NCI-H526 treated with DMSO at 0.1 percent for 48 hours (cell line): ENCODE measurements around the gene ACVR1B.

ENCODE experiments used
- DNase-seq: peaks from one replicate; lab custom pipeline; 2025; lab: John Stamatoyannopoulos, UW

ACVR1B gene

DNA sequence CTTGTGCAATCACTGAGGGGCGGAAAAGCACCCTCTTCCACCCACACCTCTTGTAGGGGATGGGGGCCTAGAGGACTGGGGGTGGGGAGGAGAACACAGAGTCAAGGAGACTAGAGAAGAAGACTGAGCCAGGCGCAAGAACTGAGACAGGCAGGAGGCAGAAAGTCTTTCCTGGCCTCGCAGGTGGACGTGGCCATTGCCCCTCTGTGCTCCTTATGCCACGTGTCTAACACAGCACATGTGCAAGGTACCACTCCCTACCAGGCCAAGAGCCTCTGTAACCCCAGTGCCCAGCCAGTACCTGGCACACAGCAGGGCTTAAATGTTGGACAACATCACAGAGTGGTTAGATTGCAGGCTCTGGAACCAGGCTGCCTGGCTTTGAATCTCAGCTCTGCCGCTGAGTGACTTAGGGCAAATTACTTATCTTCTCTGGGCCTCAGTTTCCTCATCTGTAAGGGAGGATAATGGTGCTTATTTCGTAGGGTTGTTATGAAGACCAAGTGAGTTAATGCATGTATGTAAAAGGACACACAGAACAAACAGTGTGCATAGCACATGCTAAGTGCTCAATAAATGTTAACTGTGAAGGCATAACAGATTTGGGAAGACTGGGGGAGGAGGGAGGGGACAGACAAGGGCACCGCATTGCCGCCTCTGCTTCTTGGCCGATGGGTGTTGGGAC, 53.9 kb downstream of the ACVR1B start:
- DNase-seq = no peak

DNA sequence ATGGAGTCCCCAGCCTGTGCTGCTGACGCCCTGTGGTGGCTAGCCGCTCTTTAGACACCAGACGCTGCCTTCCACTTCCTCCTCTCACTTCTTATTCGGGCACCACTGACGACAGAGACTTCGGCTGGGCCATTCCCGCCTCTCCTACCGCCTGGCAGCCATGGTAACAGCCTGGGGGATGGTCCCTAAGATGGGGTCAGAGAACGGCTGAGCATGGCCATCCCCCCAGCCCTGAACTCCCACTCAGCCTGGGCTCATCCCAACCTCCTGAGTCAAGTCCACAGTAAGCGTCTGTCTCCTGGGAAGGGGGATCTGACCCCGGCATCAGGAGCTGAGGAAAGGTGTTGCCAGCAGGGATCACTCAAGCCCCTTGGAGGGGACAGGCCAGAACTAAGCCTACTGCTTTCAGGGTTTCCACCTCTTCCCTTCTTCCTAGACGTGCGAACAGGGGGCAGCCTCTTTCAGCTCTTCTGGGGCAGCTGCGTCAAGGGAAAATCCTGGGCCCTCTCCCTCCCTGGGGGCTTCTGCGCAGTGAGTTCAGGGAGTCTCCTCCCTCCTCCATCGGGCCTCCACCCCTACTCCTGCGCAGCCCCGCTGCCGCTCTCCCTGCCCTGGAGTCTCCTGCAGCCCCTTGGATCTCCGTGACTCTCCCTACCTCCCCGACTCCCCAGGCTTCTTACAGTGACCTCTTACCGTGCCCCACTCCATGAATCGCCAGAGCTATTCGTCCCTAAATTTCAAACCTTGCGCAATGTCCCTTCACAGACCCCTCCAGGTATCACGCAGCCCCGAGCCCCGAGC, 54.6 kb downstream of the ACVR1B start:
- peak; percentile 67 for DNase-seq

DNA sequence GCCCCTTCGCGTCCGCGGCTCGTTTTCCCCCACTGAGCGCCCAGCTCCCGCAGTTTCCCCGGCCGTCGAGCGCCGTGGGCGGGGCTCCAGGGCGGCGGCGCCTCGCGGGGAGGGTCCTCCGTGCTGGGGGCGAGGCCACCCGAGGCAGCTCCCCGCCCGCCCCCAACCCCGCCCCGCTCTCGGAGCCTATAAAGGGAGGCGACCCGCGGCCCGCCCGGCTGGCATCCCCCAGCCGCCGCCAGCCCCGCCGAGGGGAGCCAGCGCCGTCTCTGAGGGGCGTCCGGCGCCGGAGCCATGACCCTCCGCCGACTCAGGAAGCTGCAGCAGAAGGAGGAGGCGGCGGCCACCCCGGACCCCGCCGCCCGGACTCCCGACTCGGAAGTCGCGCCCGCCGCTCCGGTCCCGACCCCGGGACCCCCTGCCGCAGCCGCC, 55.2 kb downstream of the ACVR1B start, which contains the start of gene TAMALIN:
TSS of gene TAMALIN (plus strand) at position 221 of the 432 bp plus-strand sequence. CDS start at position 295, 74 bp downstream.
- DNase-seq = peak; percentile 67

DNA sequence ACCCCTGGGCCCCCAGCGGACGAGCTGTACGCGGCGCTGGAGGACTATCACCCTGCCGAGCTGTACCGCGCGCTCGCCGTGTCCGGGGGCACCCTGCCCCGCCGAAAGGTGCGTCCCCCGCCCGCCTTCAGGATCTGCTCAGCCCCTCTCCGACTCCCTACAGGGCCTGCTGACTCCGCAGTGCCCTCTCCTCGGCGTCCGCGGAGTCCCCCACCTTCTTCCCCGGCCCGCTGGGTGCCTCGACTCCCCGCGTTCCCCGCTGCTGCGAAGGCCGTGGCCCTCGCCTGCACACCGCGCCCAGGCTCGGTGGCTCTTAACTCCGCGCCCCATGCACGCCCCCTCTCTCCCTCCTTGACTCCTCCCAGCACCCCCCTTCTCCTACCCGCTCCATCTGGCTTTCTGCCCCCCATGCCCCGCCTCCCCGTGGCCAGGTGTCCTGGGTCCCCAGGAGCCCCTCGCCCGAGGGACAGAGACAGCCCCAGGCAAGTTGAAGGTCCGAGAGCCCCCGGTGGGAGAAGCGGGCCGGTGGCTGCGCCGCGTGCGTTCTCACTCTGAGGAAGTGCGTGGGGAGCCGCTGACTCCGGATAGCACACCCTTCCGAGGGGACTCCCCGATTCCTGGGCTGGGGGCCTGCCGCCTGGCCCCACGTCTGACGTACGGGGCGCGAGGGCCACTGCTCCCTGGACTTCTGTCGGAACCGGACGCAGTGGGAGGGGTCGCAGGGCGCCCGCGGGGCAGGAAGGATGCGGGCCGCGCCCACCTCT, 55.8 kb downstream of the ACVR1B start:
- no peak for DNase-seq

DNA sequence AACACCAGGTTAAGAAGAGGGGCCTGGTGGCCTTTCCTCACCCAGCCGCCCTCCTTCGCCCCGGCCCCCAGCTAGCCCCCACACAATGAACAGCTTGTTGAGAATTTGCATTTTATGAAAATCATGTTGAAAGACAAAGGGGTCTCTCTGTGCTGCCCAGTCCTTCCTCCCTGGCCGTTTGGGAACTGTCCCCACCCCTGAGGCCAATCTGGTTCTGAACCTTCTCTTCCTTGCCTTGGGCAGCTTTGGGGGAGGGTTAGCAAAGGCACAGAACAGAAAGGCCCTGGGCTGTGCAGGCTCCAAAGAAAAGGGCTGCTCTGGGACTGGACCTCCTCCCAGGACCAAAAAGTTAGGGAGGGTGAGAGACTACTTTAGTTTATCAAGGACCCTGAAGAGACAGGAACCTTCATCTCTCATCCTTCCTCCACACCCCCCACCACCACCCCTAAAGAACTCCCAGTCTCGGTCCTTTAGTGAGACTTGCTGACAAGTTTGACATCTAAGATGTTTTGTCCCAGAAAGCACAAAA, 56.5 kb downstream of the ACVR1B start:
- peak; percentile 92 for DNase-seq

DNA sequence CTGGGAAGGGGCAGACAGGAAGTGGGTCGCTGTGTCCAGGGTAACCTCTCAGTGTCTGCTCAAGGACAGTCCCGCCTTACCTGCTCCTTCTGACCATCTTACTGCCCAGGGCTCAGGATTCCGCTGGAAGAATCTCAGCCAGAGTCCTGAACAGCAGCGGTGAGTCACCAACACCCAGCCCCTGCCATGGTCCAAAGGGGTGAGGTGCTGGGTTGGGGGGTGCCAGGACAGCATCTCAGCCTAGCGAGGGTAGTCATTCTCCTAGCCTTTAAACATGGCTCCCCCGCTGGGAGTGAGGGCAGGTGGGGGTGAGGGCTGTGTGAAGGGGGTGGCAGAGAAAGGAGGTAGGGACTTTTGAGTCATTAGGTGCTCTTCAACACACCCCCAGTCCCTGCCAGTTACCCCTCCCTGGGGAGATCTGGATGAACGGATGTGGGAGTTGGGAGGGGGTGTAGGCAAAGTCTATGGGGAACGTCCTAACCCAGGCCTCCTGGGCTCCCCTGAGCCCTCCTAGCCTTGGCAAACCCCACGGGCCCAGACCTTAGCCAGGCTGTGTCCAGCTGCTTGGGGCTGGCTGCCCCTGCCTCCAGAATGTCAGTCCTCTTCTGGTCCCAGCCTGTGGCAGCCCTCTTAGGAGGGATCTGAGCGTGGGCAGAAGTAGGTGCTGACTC, 57.7 kb downstream of the ACVR1B start:
- DNase-seq = no peak

DNA sequence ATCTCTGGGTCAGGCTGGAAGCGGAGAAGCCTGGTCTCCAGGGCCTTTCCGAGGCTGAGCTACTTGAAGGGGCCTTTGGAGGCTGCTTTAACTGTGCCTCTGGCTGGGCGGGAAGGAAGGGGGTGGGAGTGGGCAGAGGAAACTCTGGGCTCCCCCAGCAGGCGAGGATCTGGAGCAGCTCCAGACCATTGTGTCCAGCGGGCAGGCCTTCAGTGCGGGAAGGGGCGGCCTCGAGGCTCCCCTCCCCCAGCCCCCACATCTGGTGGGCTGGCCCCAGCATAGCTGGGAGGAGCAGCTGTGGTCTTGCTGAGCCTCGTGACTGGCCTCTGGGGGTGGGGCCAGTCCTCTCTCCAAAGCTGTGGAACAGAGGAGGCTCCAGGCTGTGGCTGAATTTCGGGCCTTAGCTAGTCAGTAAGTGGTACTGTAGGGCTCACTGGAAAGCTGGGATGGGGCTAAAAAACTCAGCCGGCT, 58.7 kb downstream of the ACVR1B start:
- DNase-seq = no peak

DNA sequence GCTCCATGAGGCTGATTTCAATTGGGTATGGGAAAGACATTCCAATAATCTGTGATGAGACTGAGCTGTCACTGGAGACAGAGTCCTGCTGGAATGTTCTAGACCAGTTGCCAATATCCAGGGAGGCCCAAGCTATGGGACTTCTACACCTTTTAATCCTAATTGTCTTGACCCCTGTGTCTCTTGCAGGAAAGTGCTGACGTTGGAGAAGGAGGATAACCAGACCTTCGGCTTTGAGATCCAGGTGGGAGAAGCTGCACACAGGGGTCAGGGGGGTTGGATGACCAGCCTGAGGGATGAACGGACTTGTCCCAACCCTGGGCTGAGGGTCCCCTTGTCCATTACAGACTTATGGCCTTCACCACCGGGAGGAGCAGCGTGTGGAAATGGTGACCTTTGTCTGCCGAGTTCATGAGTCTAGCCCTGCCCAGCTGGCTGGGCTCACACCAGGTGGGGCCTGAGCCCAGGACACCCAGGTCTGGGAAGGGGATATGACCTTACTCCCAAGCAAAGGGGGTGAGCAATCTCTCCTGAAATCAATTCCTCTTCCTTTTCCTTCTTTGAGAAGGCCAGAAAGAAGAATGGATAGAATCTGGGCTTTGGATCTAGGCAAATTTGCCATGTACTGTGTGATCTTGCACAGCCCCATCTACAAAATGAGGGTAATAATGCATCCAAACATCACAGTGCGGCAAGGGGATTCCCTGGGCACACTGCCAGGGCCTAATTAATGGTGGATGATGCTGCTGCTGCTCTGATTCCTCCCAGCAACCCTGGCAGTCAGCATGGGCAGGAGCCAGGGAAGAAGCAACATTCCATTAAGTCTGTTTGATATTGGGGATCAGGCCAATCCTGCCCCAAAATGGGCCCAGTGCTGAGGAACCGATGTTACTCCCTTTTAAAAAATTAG, 59.4 kb downstream of the ACVR1B start:
- no peak for DNase-seq

DNA sequence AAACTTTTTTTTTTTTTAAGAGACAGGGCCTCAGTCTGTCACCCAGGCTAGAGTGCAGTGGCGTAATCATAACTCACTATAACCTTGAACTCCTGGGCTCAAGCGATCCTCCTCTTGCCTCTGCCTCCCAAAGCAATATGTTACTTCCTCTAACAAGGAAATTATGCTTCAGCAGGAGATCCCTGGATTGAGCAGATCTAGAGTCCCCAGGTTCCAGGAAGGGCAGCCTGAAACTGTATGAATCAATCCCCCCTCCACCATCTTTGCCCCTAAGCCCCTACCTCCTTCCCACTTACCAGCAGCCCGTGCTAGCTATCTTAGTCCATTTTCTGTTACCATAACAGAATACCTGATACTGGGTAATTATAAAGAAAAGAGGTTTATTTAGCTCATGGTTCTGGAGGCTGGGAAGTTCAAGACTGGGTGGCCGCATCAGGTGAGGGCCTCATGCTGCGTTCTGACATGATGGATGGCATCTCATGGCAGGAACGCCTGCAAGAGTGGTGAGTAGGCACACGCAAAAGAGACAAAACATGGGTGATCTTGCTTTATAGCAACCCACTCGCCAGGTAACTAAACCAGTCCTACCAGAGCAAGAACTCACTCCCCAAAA, 60.2 kb downstream of the ACVR1B start:
- no peak for DNase-seq

DNA sequence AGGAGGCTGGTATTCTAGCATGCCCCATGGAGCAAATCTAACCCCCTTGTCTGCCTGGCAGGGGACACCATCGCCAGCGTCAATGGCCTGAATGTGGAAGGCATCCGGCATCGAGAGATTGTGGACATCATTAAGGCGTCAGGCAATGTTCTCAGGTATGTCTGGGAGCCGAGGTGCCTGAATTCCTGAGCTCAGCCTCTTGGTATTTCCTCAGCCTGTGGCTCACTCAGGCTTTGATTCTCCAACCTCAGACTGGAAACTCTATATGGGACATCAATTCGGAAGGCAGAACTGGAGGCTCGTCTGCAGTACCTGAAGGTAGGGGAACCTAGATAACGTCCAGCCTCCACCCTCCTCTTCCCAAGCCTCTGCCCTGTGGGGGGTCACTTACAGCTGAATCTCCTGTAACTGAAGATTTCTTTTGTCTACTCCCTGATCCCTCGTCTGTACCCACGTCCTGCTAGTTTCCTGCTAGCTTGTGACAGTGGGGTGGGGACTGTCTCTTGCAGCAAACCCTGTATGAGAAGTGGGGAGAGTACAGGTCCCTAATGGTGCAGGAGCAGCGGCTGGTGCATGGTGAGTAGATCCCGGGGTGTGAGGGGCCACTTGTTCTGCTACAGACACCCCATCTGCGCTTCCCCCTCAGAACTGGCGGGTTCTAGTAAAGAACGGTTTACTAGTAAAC, 62.3 kb downstream of the ACVR1B start:
- no peak for DNase-seq

DNA sequence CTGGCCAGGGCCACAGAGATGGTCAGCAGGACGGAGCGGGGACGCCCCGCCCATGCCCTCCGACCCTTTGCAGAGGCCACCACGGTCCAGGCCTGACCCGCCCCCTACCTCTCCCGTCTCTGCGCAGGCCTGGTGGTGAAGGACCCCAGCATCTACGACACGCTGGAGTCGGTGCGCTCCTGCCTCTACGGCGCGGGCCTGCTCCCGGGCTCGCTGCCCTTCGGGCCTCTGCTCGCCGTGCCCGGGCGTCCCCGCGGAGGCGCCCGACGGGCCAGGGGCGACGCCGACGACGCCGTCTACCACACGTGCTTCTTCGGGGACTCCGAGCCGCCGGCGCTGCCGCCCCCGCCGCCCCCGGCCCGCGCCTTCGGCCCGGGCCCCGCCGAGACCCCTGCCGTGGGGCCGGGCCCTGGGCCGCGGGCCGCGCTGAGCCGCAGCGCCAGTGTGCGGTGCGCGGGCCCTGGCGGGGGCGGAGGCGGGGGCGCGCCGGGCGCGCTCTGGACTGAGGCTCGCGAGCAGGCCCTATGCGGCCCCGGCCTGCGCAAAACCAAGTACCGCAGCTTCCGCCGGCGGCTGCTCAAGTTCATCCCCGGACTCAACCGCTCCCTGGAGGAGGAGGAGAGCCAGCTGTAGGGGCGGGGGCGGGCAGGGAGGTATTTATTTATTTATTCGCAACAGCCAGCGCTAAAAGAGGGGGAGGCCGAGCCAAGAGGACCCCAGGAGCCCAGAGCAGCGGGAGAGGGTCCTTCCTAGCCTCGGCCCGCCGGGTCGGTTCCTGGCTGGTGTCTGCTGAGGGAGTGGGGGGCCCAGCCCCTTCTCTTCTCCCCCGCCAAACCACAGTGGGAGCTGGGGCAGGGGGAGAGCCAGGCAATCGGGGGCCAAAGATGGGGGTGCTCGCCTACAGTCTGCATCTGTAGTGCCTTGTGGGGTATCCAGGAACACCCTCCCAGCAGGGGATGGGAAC, 63.4 kb downstream of the ACVR1B start:
- DNase-seq = peak; percentile 21

DNA sequence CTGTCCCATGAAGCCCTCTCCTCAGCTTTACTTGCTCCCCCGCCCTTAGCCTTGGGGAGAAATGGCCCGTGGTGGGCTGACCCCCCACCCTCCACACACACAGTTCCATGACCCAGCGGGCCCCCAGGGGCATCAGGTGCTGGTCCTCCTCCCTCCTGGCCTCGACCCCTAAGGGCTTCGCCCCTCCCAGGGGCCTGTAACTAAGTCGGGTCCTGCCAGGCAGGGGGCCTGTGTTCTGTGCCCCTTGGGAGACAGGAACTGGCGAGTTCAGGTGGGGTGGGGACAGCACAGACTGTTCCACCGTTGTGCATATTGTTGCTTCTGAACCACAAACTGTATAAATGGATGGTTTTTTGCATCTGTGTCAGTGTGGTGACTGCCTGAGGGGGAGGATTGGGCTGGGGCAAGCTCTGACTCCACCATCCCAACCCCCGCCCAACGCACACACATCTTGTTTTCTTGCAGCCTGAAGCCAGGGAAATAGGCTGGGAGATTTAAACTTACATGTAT, 64.1 kb downstream of the ACVR1B start:
- peak; percentile 86 for DNase-seq

DNA sequence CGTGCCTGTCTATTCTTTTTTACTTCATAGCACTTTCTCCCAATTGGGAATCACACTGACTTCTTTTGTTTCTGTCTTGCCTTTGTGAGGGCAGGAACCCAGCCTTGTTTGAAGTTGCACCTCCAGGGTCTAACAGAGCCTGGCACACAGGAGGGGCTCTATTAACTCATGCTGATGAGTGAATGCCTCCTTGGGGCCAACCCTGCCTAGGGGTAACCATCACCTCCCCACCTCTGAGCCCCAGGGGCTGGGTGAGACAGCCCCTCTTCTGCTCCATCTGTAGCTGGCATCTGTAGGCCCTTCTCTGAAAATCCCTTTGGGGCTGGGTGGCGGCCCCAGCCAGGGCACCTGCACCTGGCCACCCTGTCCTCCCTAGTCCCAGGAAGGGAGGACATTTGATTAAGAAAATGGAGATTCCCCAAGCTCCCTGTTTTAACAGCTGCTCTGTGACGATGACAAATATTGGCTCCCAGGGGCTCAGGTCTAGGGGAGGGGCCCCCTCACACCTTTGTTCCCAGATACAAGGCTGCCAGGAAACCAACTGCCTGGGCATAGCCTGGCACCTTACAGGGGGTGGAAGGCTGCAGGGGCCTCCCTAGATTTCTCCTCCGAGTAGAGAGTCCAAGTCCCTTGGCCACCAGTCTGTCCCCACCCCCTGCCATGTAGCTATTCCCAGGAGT, 67.1 kb downstream of the ACVR1B start:
- DNase-seq = peak; percentile 63

DNA sequence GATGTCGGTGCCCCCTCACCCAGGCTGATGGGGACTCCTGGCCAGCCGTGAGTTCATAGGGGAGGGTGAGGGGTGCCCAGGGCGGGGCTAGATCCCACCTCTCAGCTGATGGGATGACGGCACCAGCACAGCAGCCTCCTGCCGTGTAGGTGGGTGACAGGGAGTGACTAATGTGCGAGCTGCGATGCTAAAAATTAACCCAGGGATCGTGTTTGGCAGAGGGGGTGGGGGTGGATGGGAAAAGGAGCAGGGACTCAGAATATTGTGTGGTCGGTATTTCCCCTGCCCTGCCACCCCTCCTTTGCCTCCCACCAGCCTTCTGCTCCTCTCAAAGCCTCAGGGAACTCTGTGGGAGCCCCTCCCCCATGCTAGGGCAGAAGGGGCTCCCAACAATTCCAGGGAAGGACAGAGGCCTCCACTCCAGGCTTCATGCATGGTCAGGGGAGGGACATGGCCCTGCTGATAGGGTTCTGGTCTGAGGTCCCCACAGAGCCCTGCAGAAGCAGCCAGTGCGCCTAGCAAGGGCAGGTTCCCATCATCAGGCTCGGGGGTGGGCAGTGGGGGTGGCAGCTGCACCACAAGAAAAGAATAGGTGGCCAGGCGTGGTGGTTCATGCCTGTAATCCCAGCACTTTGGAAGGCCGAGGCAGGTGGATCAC, 67.7 kb downstream of the ACVR1B start:
- peak; percentile 55 for DNase-seq

DNA sequence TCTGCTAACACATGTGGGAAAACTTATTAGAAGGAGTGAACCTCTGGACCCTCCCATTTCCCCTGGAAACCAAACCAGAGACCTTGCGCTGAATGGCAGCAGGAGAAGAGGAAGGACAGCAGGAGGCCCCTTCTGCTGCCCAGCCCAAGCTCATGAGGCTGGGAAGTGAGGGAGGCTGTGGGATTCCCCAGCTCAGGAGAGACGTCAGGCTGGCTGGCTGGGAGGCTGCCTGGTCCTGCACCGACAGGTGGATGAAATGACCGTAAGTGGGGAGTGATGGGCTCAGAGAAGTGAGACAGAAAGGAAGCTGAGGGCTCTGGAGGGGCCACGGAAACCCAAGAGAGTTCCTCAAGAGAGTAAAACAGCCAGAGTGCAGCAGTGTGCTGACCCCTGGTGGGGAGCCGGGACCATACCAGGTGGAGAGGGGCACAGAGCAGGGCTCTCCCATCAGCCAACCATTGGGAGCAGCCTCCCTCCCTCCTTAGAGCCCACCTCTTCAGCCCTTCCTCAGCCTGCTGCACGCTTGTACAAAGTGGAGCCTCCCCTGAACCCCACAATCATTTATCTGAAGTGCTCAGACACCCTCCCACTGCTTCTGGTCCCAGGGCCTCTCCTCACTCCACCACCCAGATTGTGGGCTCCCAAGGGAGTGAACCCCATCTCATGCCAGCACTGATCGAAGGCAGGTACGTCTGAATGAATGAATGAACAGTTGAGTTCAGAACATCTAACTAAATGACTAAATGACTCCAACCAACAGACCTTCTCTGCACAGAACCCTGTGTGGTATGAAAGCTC, 69.2 kb downstream of the ACVR1B start:
- peak; percentile 70 for DNase-seq

DNA sequence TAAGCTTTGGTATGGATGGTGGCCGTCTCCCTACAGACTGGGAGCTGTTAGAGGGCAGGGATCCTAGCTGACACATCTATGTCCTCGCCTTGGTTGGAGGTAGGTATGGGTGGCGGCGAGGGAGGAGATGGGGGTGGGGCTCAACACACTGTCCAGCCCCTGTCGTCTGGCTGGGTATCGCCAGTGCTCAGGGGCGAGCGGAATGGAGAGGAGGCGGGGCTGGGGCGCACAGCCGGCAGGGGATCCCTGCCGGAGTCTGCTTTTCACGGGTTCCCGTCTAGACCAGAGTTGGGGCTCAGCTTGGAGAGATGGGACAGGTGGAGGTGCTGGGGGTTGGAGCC, 71.3 kb downstream of the ACVR1B start:
- DNase-seq = peak; percentile 33
